ENCODE results near the gene DOCK2. TPM values are rescaled to one million over a fixed set of nuclear protein-coding genes. Genes with fewer than 3 reads are reported as not detected.

Gene DOCK2
- total RNA-seq, 2 donors from 2014 or later = 249 to 284 TPM

GRCh38 chr5:169848792-169849191 is 211.7 kb downstream of the DOCK2 start:
- Mint-ChIP-seq H3K4me1 (peaks cover 7% of the 10 kb centered on the region), H3K27ac (no peak overlapping the region), H3K36me3 (ENCODE audit: low read depth) (peaks cover 13% of the 10 kb centered on the region), H3K27me3 (no peaks in the 10 kb centered on the region), H3K4me3 (no peak overlapping the region)
- ATAC-seq (no peak), DNase-seq (no peak)
- peaks cover 4% of the 10 kb centered on the region for H3K9me3 ChIP-seq (ENCODE audit: control insufficient read depth, low read length, poor library complexity, severe bottlenecking)

GRCh38 chr5:169850409-169850808 is 213.3 kb downstream of the DOCK2 start:
- no peaks in the 10 kb centered on the region for H3K27me3 Mint-ChIP-seq
- H3K36me3 Mint-ChIP-seq (ENCODE audit: low read depth) = peaks cover 9% of the 10 kb centered on the region
- H3K4me1 Mint-ChIP-seq = peaks cover 4% of the 10 kb centered on the region
- no peak overlapping the region for H3K27ac Mint-ChIP-seq
- H3K4me3 Mint-ChIP-seq = no peak overlapping the region
- peaks cover 4% of the 10 kb centered on the region for H3K9me3 ChIP-seq (ENCODE audit: control insufficient read depth, low read length, poor library complexity, severe bottlenecking)
- ATAC-seq (no peak), DNase-seq (no peak)

- Mint-ChIP-seq H3K4me1 (peaks cover 6% of the 10 kb centered on the region), H3K27me3 (no peaks in the 10 kb centered on the region), H3K4me3 (no peak overlapping the region), H3K27ac (no peak overlapping the region), H3K36me3 (ENCODE audit: low read depth) (peaks cover 10% of the 10 kb centered on the region)
- ATAC-seq (no peak), DNase-seq (no peak)
- peaks cover 4% of the 10 kb centered on the region for H3K9me3 ChIP-seq (ENCODE audit: control insufficient read depth, low read length, poor library complexity, severe bottlenecking)
Measured at GRCh38 chr5:169851321-169851850, 214.3 kb downstream of the DOCK2 start.

DNA sequence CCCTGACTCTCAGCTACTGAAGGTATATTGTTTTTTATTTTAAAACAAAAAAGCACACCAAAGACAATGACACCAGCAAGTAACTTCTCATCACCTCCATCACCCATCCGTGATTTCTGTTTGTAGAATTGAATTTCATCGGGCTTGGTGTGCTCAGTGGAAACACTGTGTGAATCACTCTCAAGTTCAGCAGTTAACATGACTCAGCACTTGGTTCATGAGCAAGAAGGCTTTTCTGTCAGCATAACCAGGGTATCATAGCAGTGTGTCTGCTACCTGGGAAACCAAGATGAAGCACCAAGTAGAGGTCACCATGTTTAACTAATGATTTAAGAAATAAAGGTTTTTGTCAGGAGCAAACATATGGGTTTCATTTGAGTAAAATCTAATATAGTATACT is 219.5 kb downstream of the DOCK2 start:
- H3K9me3 ChIP-seq (ENCODE audit: control insufficient read depth, low read length, poor library complexity, severe bottlenecking) = no peaks in the 10 kb centered on the region
- H3K27ac Mint-ChIP-seq = no peak overlapping the region
- peaks cover 22% of the 10 kb centered on the region for H3K4me1 Mint-ChIP-seq
- no peak overlapping the region for H3K4me3 Mint-ChIP-seq
- H3K36me3 Mint-ChIP-seq (ENCODE audit: low read depth) = peaks cover 4% of the 10 kb centered on the region
- DNase-seq = no peak
- no peaks in the 10 kb centered on the region for H3K27me3 Mint-ChIP-seq
- ATAC-seq = no peak

GRCh38 chr5:169860585-169860984 is 223.5 kb downstream of the DOCK2 start:
- Mint-ChIP-seq H3K27me3 (no peaks in the 10 kb centered on the region), H3K4me1 (peaks cover 21% of the 10 kb centered on the region), H3K27ac (no peak overlapping the region), H3K36me3 (ENCODE audit: low read depth) (no peaks in the 10 kb centered on the region), H3K4me3 (no peak overlapping the region)
- H3K9me3 ChIP-seq (ENCODE audit: control insufficient read depth, low read length, poor library complexity, severe bottlenecking) = no peaks in the 10 kb centered on the region
- no peak for DNase-seq
- no peak for ATAC-seq

DNA sequence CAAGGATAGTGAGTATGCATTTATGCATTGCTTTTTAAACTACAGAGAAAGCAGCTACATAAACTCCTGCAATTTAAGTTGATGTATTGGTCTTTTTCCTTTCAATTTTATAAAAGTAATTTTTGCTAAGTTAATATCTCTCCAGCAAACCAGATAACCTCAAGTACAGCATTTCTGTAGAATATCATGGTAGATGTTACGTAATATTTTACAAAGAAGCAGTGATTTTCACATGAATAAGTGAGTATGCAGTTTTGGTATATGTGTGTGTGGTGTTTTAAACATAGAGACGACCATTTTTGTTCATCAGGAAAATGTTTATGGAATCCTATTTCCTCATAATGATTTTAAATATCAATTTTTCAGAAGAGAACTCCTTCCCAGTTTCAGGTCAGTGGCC is 224.4 kb downstream of the DOCK2 start:
- H3K9me3 ChIP-seq (ENCODE audit: control insufficient read depth, low read length, poor library complexity, severe bottlenecking) = no peaks in the 10 kb centered on the region
- Mint-ChIP-seq H3K4me1 (peaks cover 21% of the 10 kb centered on the region), H3K27ac (no peak overlapping the region), H3K36me3 (ENCODE audit: low read depth) (no peaks in the 10 kb centered on the region), H3K27me3 (no peaks in the 10 kb centered on the region), H3K4me3 (no peak overlapping the region)
- DNase-seq (no peak), ATAC-seq (no peak)

- Mint-ChIP-seq H3K27me3 (no peaks in the 10 kb centered on the region), H3K4me3 (no peak overlapping the region), H3K27ac (no peak overlapping the region), H3K36me3 (ENCODE audit: low read depth) (no peaks in the 10 kb centered on the region), H3K4me1 (peaks cover 22% of the 10 kb centered on the region)
- DNase-seq (no peak), ATAC-seq (no peak)
- no peaks in the 10 kb centered on the region for H3K9me3 ChIP-seq (ENCODE audit: control insufficient read depth, low read length, poor library complexity, severe bottlenecking)
Measured at GRCh38 chr5:169861934-169862333, 224.9 kb downstream of the DOCK2 start.

DNA sequence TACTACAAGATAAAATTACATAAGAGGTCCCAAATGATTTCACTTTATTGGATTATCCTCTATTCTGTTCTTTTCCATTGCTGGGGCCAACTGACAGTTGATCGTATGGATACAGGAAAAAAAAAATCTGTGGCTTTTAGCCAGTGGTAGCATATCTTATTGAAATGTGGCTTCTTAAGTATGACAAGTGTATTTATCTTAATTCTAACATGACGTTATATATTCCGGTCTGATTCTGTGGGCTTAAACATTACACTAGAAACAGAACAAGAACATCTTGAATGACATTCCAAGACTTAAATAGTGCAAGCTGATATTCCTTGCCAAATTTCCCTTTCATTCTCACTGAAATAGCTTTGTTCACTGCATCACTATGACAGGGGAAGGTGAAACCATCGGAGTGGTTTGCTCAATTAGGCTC is 225.3 kb downstream of the DOCK2 start:
- no peak for DNase-seq
- H3K9me3 ChIP-seq (ENCODE audit: control insufficient read depth, low read length, poor library complexity, severe bottlenecking) = no peaks in the 10 kb centered on the region
- no peak for ATAC-seq
- peaks cover under 1% of the 10 kb centered on the region for H3K36me3 Mint-ChIP-seq (ENCODE audit: low read depth)
- H3K4me1 Mint-ChIP-seq = peaks cover 25% of the 10 kb centered on the region
- H3K27ac Mint-ChIP-seq = no peak overlapping the region
- no peaks in the 10 kb centered on the region for H3K27me3 Mint-ChIP-seq
- no peak overlapping the region for H3K4me3 Mint-ChIP-seq

DNA sequence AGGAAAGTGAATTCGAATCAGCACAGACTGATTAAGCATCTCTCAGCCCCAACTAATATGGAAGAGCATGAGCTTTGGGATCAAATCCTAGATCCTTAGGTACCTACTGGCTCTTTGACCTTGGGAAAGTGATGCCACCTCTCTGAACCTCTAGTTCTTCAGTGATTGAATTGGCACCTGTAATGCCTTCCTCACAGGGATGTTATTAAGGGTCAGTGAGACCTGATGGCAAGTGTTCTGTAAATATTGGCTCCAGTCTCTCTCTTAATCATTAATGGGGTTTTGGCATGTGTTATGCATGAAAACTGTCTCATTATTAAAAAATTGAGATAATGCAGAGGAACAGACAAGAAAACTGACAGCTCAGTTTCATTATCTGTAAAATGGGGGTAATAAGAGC is 227.4 kb downstream of the DOCK2 start:
- Mint-ChIP-seq H3K4me1 (peaks cover 24% of the 10 kb centered on the region), H3K36me3 (ENCODE audit: low read depth) (peaks cover 8% of the 10 kb centered on the region), H3K4me3 (no peak overlapping the region), H3K27me3 (no peaks in the 10 kb centered on the region), H3K27ac (no peak overlapping the region)
- ATAC-seq (no peak), DNase-seq (no peak)
- H3K9me3 ChIP-seq (ENCODE audit: control insufficient read depth, low read length, poor library complexity, severe bottlenecking) = no peaks in the 10 kb centered on the region

GRCh38 chr5:169867347-169867746 is 230.3 kb downstream of the DOCK2 start:
- DNase-seq (no peak), ATAC-seq (no peak)
- H3K27me3 Mint-ChIP-seq = no peaks in the 10 kb centered on the region
- no peak overlapping the region for H3K4me3 Mint-ChIP-seq
- H3K36me3 Mint-ChIP-seq (ENCODE audit: low read depth) = peaks cover 8% of the 10 kb centered on the region
- H3K4me1 Mint-ChIP-seq = peaks cover 16% of the 10 kb centered on the region
- no peak overlapping the region for H3K27ac Mint-ChIP-seq
- no peaks in the 10 kb centered on the region for H3K9me3 ChIP-seq (ENCODE audit: control insufficient read depth, low read length, poor library complexity, severe bottlenecking)

- H3K4me1 Mint-ChIP-seq = peaks cover 18% of the 10 kb centered on the region
- no peak overlapping the region for H3K4me3 Mint-ChIP-seq
- peaks cover 8% of the 10 kb centered on the region for H3K36me3 Mint-ChIP-seq (ENCODE audit: low read depth)
- H3K9me3 ChIP-seq (ENCODE audit: control insufficient read depth, low read length, poor library complexity, severe bottlenecking) = no peaks in the 10 kb centered on the region
- no peak overlapping the region for H3K27ac Mint-ChIP-seq
- H3K27me3 Mint-ChIP-seq = no peaks in the 10 kb centered on the region
- ATAC-seq (no peak), DNase-seq (no peak)
Measured at GRCh38 chr5:169869066-169869465, 232.0 kb downstream of the DOCK2 start.

DNA sequence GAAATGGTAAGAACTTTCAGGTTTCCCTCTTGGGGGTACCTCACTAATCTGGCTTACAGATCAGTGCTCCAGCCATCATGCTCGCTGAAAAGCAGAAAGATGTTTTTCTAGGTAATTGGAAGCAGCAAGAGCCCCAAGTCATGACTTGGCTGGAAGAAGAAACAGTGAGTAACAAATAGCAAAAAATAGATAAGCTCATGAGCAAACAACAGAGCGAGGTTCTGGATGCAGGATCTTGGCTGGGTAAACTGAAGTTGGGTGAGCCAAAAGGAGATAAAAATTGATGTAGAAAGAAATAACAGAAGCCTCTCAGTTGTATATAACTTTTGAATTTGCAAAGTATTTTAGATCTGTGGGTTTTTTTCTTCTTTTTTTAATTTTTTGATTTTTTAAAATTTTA is 233.1 kb downstream of the DOCK2 start:
- peaks cover 8% of the 10 kb centered on the region for H3K36me3 Mint-ChIP-seq (ENCODE audit: low read depth)
- H3K27ac Mint-ChIP-seq = no peak overlapping the region
- H3K27me3 Mint-ChIP-seq = no peaks in the 10 kb centered on the region
- peaks cover 18% of the 10 kb centered on the region for H3K4me1 Mint-ChIP-seq
- DNase-seq (no peak), ATAC-seq (no peak)
- H3K4me3 Mint-ChIP-seq = no peak overlapping the region
- no peaks in the 10 kb centered on the region for H3K9me3 ChIP-seq (ENCODE audit: control insufficient read depth, low read length, poor library complexity, severe bottlenecking)

DNA sequence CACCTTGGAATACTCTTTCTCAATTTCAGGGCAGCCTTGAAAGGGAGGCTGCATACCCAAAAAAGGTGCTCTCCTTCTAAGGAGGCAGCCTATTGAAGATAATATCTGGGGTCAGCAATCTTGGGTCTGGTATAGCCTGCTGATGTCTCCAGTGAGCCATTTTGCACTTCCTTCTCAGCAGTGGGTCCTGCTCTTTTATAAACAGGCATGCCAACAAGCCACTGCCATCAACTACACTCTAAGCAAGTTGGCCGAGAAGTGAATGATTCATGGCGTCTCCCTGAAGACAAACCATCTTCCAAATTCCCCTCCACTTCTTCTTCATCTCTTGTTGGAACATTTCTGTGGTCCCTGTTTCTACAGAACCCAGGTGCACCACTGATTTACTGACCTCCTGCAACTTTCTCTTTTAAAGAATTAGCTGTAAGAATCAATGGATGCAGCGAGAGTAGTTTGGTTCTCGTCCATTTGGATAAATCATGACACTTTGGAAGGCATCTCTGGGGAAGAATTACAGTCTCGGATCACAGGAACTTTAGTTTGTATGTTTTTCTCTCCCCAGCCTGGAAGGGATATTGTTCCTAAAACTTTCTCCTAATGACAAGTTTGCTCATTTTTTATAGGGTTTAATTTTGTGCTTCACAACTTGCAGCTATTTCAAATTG is 234.9 kb downstream of the DOCK2 start:
- H3K27me3 Mint-ChIP-seq = no peaks in the 10 kb centered on the region
- H3K4me3 Mint-ChIP-seq = no peak overlapping the region
- peaks cover 21% of the 10 kb centered on the region for H3K4me1 Mint-ChIP-seq
- ATAC-seq (no peak), DNase-seq (no peak)
- H3K9me3 ChIP-seq (ENCODE audit: control insufficient read depth, low read length, poor library complexity, severe bottlenecking) = no peaks in the 10 kb centered on the region
- H3K36me3 Mint-ChIP-seq (ENCODE audit: low read depth) = peaks cover 10% of the 10 kb centered on the region
- H3K27ac Mint-ChIP-seq = no peak overlapping the region

- no peak overlapping the region for H3K4me3 Mint-ChIP-seq
- no peak for ATAC-seq
- no peaks in the 10 kb centered on the region for H3K9me3 ChIP-seq (ENCODE audit: control insufficient read depth, low read length, poor library complexity, severe bottlenecking)
- H3K4me1 Mint-ChIP-seq = peaks cover 14% of the 10 kb centered on the region
- peaks cover 8% of the 10 kb centered on the region for H3K36me3 Mint-ChIP-seq (ENCODE audit: low read depth)
- no peak overlapping the region for H3K27ac Mint-ChIP-seq
- DNase-seq = no peak
- H3K27me3 Mint-ChIP-seq = no peaks in the 10 kb centered on the region
Measured at GRCh38 chr5:169873642-169874041, 236.6 kb downstream of the DOCK2 start.
